PC-3 (cell line): ENCODE data around the gene GMDS. TPM values are rescaled to one million over a fixed set of nuclear protein-coding genes. Genes with fewer than 3 reads are reported as not detected.
A peak's percentile ranks its signal among the peaks of the same experiment; 100 is the strongest.

Experiments used
- ATAC-seq: fragments of 200-7000 bp; cut with Tn5 transposase; 2 replicates; pipeline ENCODE4 v1.9.1; 2020; ENCODE audit warnings: mild to moderate bottlenecking, moderate library complexity
- BruUV-seq: library from RNA; stranded (reverse); fragments of 400-500 nt; replicated peaks from 2 replicates; lab custom pipeline; 2021; lab: Mats Ljungman, UMichigan
- CTCF ChIA-PET: fragments of 300-600 bp; sonication (Branson Sonifier 250); formaldehyde crosslinking; loops from one replicate; lab custom pipeline; 2022; ENCODE audit warnings: antibody characterized with exemption; lab: Charles Lee
- POLR2A ChIA-PET: fragments of 300-600 bp; sonication (Branson Sonifier 250); formaldehyde crosslinking; loops from one replicate; lab custom pipeline; 2022; ENCODE audit warnings: antibody characterized with exemption; ENCODE audit not compliant: unreplicated experiment; lab: Charles Lee
- DNase-seq: peaks from one replicate; pipeline ENCODE4 v3.0.0-alpha.2; 2015
- H2AFZ ChIP-seq: fragments of 300-600 bp; sonication (generic); 2 replicates; pipeline ENCODE4 v1.6.0; 2016; ENCODE audit warnings: antibody characterized with exemption, low read length
- H3F3A ChIP-seq: fragments of 300-600 bp; sonication (generic); one replicate; pipeline ENCODE4 v1.6.0; 2017; ENCODE audit warnings: antibody characterized with exemption, low read length, control low read depth, mild to moderate bottlenecking; ENCODE audit not compliant: unreplicated experiment
- H3K27ac ChIP-seq: fragments of 300-600 bp; sonication (generic); 2 replicates; pipeline ENCODE4 v1.5.1; 2016; ENCODE audit warnings: mild to moderate bottlenecking, low read length
- H3K27me3 ChIP-seq: fragments of 300-600 bp; sonication (generic); 2 replicates; pipeline ENCODE4 v1.6.1; 2016; ENCODE audit warnings: low read length, mixed read lengths
- H3K36me3 ChIP-seq: fragments of 300-600 bp; sonication (generic); 2 replicates; pipeline ENCODE4 v1.6.1; 2016; ENCODE audit warnings: low read depth, mixed run types, low read length, mixed read lengths
- H3K4me1 ChIP-seq: fragments of 300-600 bp; sonication (generic); 2 replicates; pipeline ENCODE4 v1.5.1; 2016; ENCODE audit warnings: low read length; ENCODE audit not compliant: insufficient read depth
- H3K4me2 ChIP-seq: fragments of 300-600 bp; sonication (generic); 2 replicates; pipeline ENCODE4 v1.6.0; 2016; ENCODE audit warnings: low read length
- H3K4me3 ChIP-seq: fragments of 300-600 bp; sonication (generic); 2 replicates; pipeline ENCODE4 v1.5.1; 2016; ENCODE audit warnings: mild to moderate bottlenecking, low read length, mixed read lengths
- H3K79me2 ChIP-seq: fragments of 300-600 bp; sonication (generic); 2 replicates; pipeline ENCODE4 v1.6.1; 2017; ENCODE audit warnings: low read length, mixed read lengths
- H3K9ac ChIP-seq: fragments of 300-600 bp; sonication (generic); 2 replicates; pipeline ENCODE4 v1.6.0; 2016; ENCODE audit warnings: mild to moderate bottlenecking, low read length
- H3K9me2 ChIP-seq: fragments of 300-600 bp; sonication (generic); replicated peaks from 2 replicates; pipeline ENCODE4 v1.6.1; 2016; ENCODE audit warnings: mixed run types, low read length, mixed read lengths
- H3K9me3 ChIP-seq: fragments of 300-600 bp; sonication (generic); 2 replicates; pipeline ENCODE4 v1.6.1; 2016; ENCODE audit warnings: low read length, mixed read lengths
- H4K20me1 ChIP-seq: fragments of 300-600 bp; sonication (generic); 2 replicates; pipeline ENCODE4 v1.6.1; 2016; ENCODE audit warnings: low read length, mixed read lengths
- EZH2 ChIP-seq: fragments of 300-600 bp; sonication (generic); IDR thresholded peaks from one replicate; pipeline ENCODE4 v1.6.1; 2017; ENCODE audit warnings: antibody characterized with exemption, mild to moderate bottlenecking, low read length; ENCODE audit not compliant: unreplicated experiment
- EZH2phosphoT487 ChIP-seq: fragments of 300-600 bp; sonication (generic); IDR thresholded peaks from 2 replicates; pipeline ENCODE4 v1.6.1; 2018; ENCODE audit warnings: mild to moderate bottlenecking, antibody characterized with exemption, low read length, borderline replicate concordance
- intact Hi-C: fragments of 100-400 bp; cut with micrococcal nuclease; formaldehyde crosslinking; loops from 2 replicates; pipeline ENCODE4 v1.9.0; 2023
- total RNA-seq: library from RNA; depleted of rRNA; stranded (reverse); fragments of >200 nt; gene quantifications from 2 replicates; pipeline ENCODE4 v1.2.3, GENCODE V29; 2014
- TF ChIP-seq, protein P1 (sequence below): fragments of 300-600 bp; sonication (generic); conservative IDR thresholded peaks from 2 replicates; pipeline ENCODE4 v1.5.1; 2017; ENCODE audit warnings: antibody characterized with exemption, low read depth, mild to moderate bottlenecking, low read length

The GMDS gene
- total RNA-seq, 1 experiment from 2014 or later, result 18.3 TPM

DNA sequence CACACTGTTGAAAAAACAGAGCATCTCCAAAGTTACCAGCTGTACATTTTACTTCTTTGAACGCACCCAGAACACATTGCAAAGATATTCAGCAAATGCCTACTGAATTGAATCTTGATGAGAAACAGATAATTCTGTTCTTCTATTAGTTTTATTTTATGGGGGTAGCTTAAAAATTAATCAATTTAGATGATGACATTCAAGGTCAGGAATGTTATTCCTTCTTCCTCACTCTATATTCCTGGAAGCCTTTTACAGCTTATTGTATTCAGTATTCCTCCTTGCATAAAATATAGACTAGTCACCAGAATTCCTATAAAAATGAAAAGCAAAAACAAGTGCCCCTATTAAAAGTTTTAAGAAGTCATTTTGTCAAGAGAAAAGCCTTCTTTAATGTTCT is 21.4 kb upstream of the GMDS start:
- Histone ChIP-seq H3K36me3 (no peaks in the 10 kb centered on the region), H3K4me3 (no peak overlapping the region), H3K4me2 (no peak overlapping the region), H3K9me3 (no peaks in the 10 kb centered on the region), H3K79me2 (no peaks in the 10 kb centered on the region), H3F3A (no peaks in the 10 kb centered on the region), H2AFZ (no peak overlapping the region), H3K4me1 (no peaks in the 10 kb centered on the region), H3K27me3 (no peaks in the 10 kb centered on the region), H4K20me1 (no peaks in the 10 kb centered on the region), H3K9me2 (no peaks in the 10 kb centered on the region), H3K27ac (no peak overlapping the region), H3K9ac (no peak overlapping the region)
- BruUV-seq, result no TSS peak
- intact Hi-C loops, result no loop called here
- DNase-seq (no peak), ATAC-seq (no peak)
- ChIA-PET CTCF (no interaction called here), POLR2A (no interaction called here)
- TF ChIP-seq EZH2 (no peak), EZH2phosphoT487 (no peak)
- TF ChIP-seq, protein P1, sequence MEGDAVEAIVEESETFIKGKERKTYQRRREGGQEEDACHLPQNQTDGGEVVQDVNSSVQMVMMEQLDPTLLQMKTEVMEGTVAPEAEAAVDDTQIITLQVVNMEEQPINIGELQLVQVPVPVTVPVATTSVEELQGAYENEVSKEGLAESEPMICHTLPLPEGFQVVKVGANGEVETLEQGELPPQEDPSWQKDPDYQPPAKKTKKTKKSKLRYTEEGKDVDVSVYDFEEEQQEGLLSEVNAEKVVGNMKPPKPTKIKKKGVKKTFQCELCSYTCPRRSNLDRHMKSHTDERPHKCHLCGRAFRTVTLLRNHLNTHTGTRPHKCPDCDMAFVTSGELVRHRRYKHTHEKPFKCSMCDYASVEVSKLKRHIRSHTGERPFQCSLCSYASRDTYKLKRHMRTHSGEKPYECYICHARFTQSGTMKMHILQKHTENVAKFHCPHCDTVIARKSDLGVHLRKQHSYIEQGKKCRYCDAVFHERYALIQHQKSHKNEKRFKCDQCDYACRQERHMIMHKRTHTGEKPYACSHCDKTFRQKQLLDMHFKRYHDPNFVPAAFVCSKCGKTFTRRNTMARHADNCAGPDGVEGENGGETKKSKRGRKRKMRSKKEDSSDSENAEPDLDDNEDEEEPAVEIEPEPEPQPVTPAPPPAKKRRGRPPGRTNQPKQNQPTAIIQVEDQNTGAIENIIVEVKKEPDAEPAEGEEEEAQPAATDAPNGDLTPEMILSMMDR, result no peak

DNA sequence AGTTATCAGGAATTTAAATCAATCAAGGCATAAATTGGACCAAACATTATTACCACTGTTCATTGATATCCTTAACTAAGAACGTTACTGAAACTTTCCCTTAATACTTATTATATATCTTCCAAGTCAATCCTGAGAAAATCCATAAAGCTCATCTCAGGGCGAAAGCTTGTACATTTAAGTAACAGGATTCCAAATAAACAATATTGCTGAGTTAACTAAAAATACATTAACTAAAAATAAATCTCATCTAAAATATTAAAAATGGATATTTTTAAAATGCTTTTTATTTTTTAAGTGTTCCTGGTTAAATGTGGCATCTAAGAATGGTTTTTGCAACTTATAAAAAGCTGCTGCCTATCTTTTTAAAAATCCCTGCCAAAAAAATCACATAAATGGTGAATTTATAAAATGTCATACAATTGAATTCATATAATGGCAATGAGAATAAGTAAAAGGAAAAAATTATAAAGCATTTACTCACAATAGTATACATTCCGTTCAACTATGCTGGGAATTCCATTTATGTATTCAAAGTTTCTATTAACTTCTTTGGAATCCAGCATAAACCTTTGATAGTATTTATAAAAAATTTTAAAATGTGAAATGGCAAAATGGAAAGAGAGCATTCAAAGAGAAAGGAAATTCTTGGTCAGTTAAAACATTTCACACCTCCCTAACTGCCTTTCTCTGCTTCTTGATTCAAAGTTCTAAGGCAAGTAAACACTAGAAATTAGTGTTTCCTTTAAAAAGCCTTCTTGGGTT is 20.8 kb upstream of the GMDS start:
- Histone ChIP-seq H3K9me2 (no peaks in the 10 kb centered on the region), H3K4me3 (no peak overlapping the region), H2AFZ (no peak overlapping the region), H3F3A (no peaks in the 10 kb centered on the region), H3K9ac (no peak overlapping the region), H4K20me1 (no peaks in the 10 kb centered on the region), H3K4me1 (no peaks in the 10 kb centered on the region), H3K36me3 (no peaks in the 10 kb centered on the region), H3K27ac (no peak overlapping the region), H3K9me3 (no peaks in the 10 kb centered on the region), H3K4me2 (no peak overlapping the region), H3K27me3 (no peaks in the 10 kb centered on the region), H3K79me2 (no peaks in the 10 kb centered on the region)
- BruUV-seq, result no TSS peak
- DNase-seq, result no peak
- intact Hi-C loops, result no loop called here
- ChIA-PET POLR2A (no interaction called here), CTCF (no interaction called here)
- TF ChIP-seq EZH2phosphoT487 (no peak), EZH2 (no peak)
- TF ChIP-seq, protein P1, result no peak
- no peak for ATAC-seq

DNA sequence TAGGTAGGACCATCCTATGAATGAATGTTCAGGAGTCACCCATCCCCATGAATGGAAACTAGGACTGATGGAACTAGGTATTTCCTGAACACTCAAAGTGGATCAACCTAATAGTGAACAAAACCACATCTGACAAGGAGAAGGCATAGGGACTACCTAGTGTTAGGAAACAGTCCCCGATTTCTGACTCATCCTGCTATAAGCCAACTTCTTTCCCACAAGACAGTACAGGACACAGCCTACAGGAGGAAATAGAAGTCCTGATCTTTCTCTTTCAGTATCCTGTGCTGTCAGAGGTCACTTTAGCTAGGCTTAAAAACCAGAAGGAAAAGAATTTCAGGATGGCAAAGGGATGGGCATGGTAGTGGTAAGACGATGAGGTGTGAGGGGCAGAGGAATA is 19.5 kb upstream of the GMDS start:
- ChIA-PET CTCF (no interaction called here), POLR2A (no interaction called here)
- H3K9ac ChIP-seq, result no peak overlapping the region
- no peak overlapping the region for H3K4me3 ChIP-seq
- no peaks in the 10 kb centered on the region for H3K9me3 ChIP-seq
- TF ChIP-seq EZH2phosphoT487 (no peak), EZH2 (no peak)
- TF ChIP-seq, protein P1, result no peak
- no peaks in the 10 kb centered on the region for H3K4me1 ChIP-seq
- H3K27ac ChIP-seq, result no peak overlapping the region
- intact Hi-C loops, result no loop called here
- ATAC-seq (no peak), DNase-seq (peak; percentile 58)
- BruUV-seq, result no TSS peak
- no peaks in the 10 kb centered on the region for H4K20me1 ChIP-seq
- H3F3A ChIP-seq, result no peaks in the 10 kb centered on the region
- no peak overlapping the region for H3K4me2 ChIP-seq
- no peaks in the 10 kb centered on the region for H3K9me2 ChIP-seq
- no peaks in the 10 kb centered on the region for H3K27me3 ChIP-seq
- no peak overlapping the region for H2AFZ ChIP-seq
- no peaks in the 10 kb centered on the region for H3K36me3 ChIP-seq
- H3K79me2 ChIP-seq, result no peaks in the 10 kb centered on the region
